SH-SY5Y (cell line): ENCODE data around the gene FCF1.

Experiments used
- GATA2 ChIP-seq: IDR thresholded peaks from 2 replicates; pipeline ENCODE4 v1.6.1; 2011; ENCODE audit warnings: mild to moderate bottlenecking, low read depth, low read length
- GATA3 ChIP-seq: IDR thresholded peaks from 2 replicates; pipeline ENCODE4 v1.6.1; 2011; ENCODE audit warnings: low read depth, mild to moderate bottlenecking, low read length, moderate library complexity

The FCF1 gene

GRCh38 chr14:74785056-74785613 lies 72.2 kb downstream of the FCF1 start:
- TF ChIP-seq GATA3 (no peak), GATA2 (no peak)

- TF ChIP-seq GATA2 (no peak), GATA3 (no peak)
Observed at GRCh38 chr14:74786796-74787315, 73.9 kb downstream of the FCF1 start.
